ENCODE results near the gene ENHO. TPM values are rescaled to one million over a fixed set of nuclear protein-coding genes. Genes with fewer than 3 reads are reported as not detected.
"Not testable (repeated sequence)": the region's sequence is repeated elsewhere in the genome, so short reads cannot be mapped to it uniquely, and the experiment has no call there.

Gene ENHO
- total RNA-seq, 2 donors from 2014 or later: not detected

GRCh38 chr9:34550681-34551270 is 28.0 kb upstream of the ENHO start:
- Mint-ChIP-seq H3K4me3 (no peak overlapping the region), H3K9me3 (no peaks in the 10 kb centered on the region), H3K36me3 (ENCODE audit: low read depth) (no peaks in the 10 kb centered on the region), H3K27ac (no peak overlapping the region), H3K27me3 (peaks cover 16% of the 10 kb centered on the region), H3K4me1 (no peaks in the 10 kb centered on the region)
- no peak for ATAC-seq (replicated peaks)

GRCh38 chr9:34550016-34550680 is 27.4 kb upstream of the ENHO start:
- Mint-ChIP-seq H3K27ac (no peak overlapping the region), H3K27me3 (peaks cover 22% of the 10 kb centered on the region), H3K9me3 (no peaks in the 10 kb centered on the region), H3K36me3 (ENCODE audit: low read depth) (no peaks in the 10 kb centered on the region), H3K4me3 (no peak overlapping the region), H3K4me1 (no peaks in the 10 kb centered on the region)
- no peak for ATAC-seq (replicated peaks)

- H3K4me1 Mint-ChIP-seq: no peaks in the 10 kb centered on the region
- H3K9me3 Mint-ChIP-seq: no peaks in the 10 kb centered on the region
- no peaks in the 10 kb centered on the region for H3K36me3 Mint-ChIP-seq (ENCODE audit: low read depth)
- no peak overlapping the region for H3K4me3 Mint-ChIP-seq
- peaks cover 19% of the 10 kb centered on the region for H3K27me3 Mint-ChIP-seq
- no peak overlapping the region for H3K27ac Mint-ChIP-seq
- ATAC-seq (replicated peaks): no peak
These were observed 26.6 kb upstream of the ENHO start for GRCh38 chr9:34549407-34549732.

- ATAC-seq (replicated peaks): peak; percentile 60
- no peak overlapping the region for H3K4me3 Mint-ChIP-seq
- no peaks in the 10 kb centered on the region for H3K4me1 Mint-ChIP-seq
- no peaks in the 10 kb centered on the region for H3K36me3 Mint-ChIP-seq (ENCODE audit: low read depth)
- peaks cover 19% of the 10 kb centered on the region for H3K27me3 Mint-ChIP-seq
- no peaks in the 10 kb centered on the region for H3K9me3 Mint-ChIP-seq
- no peak overlapping the region for H3K27ac Mint-ChIP-seq
These were observed 25.3 kb upstream of the ENHO start for GRCh38 chr9:34547960-34548611.

- Mint-ChIP-seq H3K27ac (no peak overlapping the region), H3K4me3 (no peak overlapping the region), H3K4me1 (no peaks in the 10 kb centered on the region), H3K27me3 (peaks cover 19% of the 10 kb centered on the region), H3K9me3 (no peaks in the 10 kb centered on the region), H3K36me3 (ENCODE audit: low read depth) (no peaks in the 10 kb centered on the region)
- peak; percentile 52 for ATAC-seq (replicated peaks)
These were observed 24.3 kb upstream of the ENHO start for GRCh38 chr9:34546834-34547827.

GRCh38 chr9:34546102-34546833 is 23.5 kb upstream of the ENHO start:
- H3K27ac Mint-ChIP-seq: no peak overlapping the region
- no peak for ATAC-seq (replicated peaks)
- no peaks in the 10 kb centered on the region for H3K9me3 Mint-ChIP-seq
- H3K4me3 Mint-ChIP-seq: no peak overlapping the region
- no peaks in the 10 kb centered on the region for H3K4me1 Mint-ChIP-seq
- no peaks in the 10 kb centered on the region for H3K36me3 Mint-ChIP-seq (ENCODE audit: low read depth)
- H3K27me3 Mint-ChIP-seq: peaks cover 19% of the 10 kb centered on the region

GRCh38 chr9:34545497-34545896 is 22.7 kb upstream of the ENHO start:
- ATAC-seq (replicated peaks): no peak
- peaks cover 19% of the 10 kb centered on the region for H3K27me3 Mint-ChIP-seq
- no peaks in the 10 kb centered on the region for H3K4me1 Mint-ChIP-seq
- no peaks in the 10 kb centered on the region for H3K36me3 Mint-ChIP-seq (ENCODE audit: low read depth)
- H3K4me3 Mint-ChIP-seq: no peak overlapping the region
- H3K27ac Mint-ChIP-seq: no peak overlapping the region
- H3K9me3 Mint-ChIP-seq: no peaks in the 10 kb centered on the region

GRCh38 chr9:34544035-34544434 is 21.2 kb upstream of the ENHO start:
- ATAC-seq (replicated peaks): no peak
- Mint-ChIP-seq H3K4me3 (no peak overlapping the region), H3K9me3 (no peaks in the 10 kb centered on the region), H3K27me3 (peaks cover 22% of the 10 kb centered on the region), H3K36me3 (ENCODE audit: low read depth) (no peaks in the 10 kb centered on the region), H3K4me1 (no peaks in the 10 kb centered on the region), H3K27ac (no peak overlapping the region)

- Mint-ChIP-seq H3K9me3 (no peaks in the 10 kb centered on the region), H3K27ac (no peak overlapping the region), H3K4me1 (no peaks in the 10 kb centered on the region), H3K27me3 (peaks cover 20% of the 10 kb centered on the region), H3K4me3 (no peak overlapping the region), H3K36me3 (ENCODE audit: low read depth) (no peaks in the 10 kb centered on the region)
- no peak for ATAC-seq (replicated peaks)
These were observed 18.8 kb upstream of the ENHO start for GRCh38 chr9:34541540-34541939.

- no peak for ATAC-seq (replicated peaks)
- Mint-ChIP-seq H3K27me3 (peaks cover 24% of the 10 kb centered on the region), H3K4me3 (no peak overlapping the region), H3K27ac (no peak overlapping the region), H3K4me1 (no peaks in the 10 kb centered on the region), H3K9me3 (no peaks in the 10 kb centered on the region), H3K36me3 (ENCODE audit: low read depth) (no peaks in the 10 kb centered on the region)
These were observed 18.0 kb upstream of the ENHO start for GRCh38 chr9:34540827-34541226.

- Mint-ChIP-seq H3K4me1 (no peaks in the 10 kb centered on the region), H3K27ac (no peak overlapping the region), H3K27me3 (peaks cover 33% of the 10 kb centered on the region), H3K4me3 (no peak overlapping the region), H3K9me3 (no peaks in the 10 kb centered on the region), H3K36me3 (ENCODE audit: low read depth) (no peaks in the 10 kb centered on the region)
- no peak for ATAC-seq (replicated peaks)
These were observed 13.9 kb upstream of the ENHO start for GRCh38 chr9:34536685-34537084.

- not testable (repeated sequence) for H3K27ac Mint-ChIP-seq; H3K4me1 Mint-ChIP-seq; H3K36me3 Mint-ChIP-seq (ENCODE audit: low read depth); H3K9me3 Mint-ChIP-seq; ATAC-seq (replicated peaks); H3K4me3 Mint-ChIP-seq
- peaks cover 46% of the 10 kb centered on the region for H3K27me3 Mint-ChIP-seq
These were observed 9.3 kb upstream of the ENHO start for GRCh38 chr9:34532041-34532440.

GRCh38 chr9:34526026-34526425 is 3.2 kb upstream of the ENHO start:
- Mint-ChIP-seq H3K36me3 (ENCODE audit: low read depth) (no peaks in the 10 kb centered on the region), H3K9me3 (no peaks in the 10 kb centered on the region), H3K27ac (no peak overlapping the region), H3K4me1 (peaks cover 12% of the 10 kb centered on the region), H3K27me3 (peaks cover 22% of the 10 kb centered on the region), H3K4me3 (no peak overlapping the region)
- ATAC-seq (replicated peaks): no peak

GRCh38 chr9:34524349-34524748 is 1.6 kb upstream of the ENHO start:
- H3K36me3 Mint-ChIP-seq (ENCODE audit: low read depth): no peaks in the 10 kb centered on the region
- peak overlapping the region; percentile 44 for H3K4me3 Mint-ChIP-seq
- H3K27me3 Mint-ChIP-seq: peaks cover 9% of the 10 kb centered on the region
- no peak overlapping the region for H3K27ac Mint-ChIP-seq
- no peaks in the 10 kb centered on the region for H3K9me3 Mint-ChIP-seq
- no peak for ATAC-seq (replicated peaks)
- peaks cover 12% of the 10 kb centered on the region for H3K4me1 Mint-ChIP-seq

Measured in activated T-helper 17 cell treated with anti-CD3 and anti-CD28 coated beads, Interleukin-2, amount 50 U/mL, for 72 hours (primary cell).